ENCODE results near the gene PSMD6.
A peak's percentile ranks its signal among the peaks of the same experiment; 100 is the strongest.

Gene PSMD6

DNA sequence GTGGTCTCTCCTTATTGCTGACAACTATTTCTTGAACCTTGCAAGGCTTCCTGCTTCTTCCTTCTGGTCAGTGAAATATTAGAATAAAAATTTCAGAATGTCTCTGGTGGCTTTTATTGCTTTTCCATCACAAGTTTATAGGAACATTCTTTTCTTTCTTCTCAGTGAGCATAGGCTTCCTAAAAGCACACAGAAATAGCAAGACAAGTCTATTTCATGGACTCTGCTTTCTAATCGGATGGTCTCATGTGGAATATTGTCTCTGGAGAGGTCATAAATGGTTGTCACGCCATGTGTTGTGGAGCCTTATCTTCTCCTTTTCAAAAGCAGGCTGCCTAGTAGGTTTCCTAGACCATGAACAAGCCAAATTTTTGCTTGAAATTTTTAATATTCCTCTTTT is 9.8 kb upstream of the PSMD6 start:
- no peak for TF ChIP-seq CTCF (IDR thresholded peaks at IDR 0.05; ENCODE audit: extremely low read depth, missing control alignments)
- DNase-seq (ENCODE audit: low spot score), result no peak

DNA sequence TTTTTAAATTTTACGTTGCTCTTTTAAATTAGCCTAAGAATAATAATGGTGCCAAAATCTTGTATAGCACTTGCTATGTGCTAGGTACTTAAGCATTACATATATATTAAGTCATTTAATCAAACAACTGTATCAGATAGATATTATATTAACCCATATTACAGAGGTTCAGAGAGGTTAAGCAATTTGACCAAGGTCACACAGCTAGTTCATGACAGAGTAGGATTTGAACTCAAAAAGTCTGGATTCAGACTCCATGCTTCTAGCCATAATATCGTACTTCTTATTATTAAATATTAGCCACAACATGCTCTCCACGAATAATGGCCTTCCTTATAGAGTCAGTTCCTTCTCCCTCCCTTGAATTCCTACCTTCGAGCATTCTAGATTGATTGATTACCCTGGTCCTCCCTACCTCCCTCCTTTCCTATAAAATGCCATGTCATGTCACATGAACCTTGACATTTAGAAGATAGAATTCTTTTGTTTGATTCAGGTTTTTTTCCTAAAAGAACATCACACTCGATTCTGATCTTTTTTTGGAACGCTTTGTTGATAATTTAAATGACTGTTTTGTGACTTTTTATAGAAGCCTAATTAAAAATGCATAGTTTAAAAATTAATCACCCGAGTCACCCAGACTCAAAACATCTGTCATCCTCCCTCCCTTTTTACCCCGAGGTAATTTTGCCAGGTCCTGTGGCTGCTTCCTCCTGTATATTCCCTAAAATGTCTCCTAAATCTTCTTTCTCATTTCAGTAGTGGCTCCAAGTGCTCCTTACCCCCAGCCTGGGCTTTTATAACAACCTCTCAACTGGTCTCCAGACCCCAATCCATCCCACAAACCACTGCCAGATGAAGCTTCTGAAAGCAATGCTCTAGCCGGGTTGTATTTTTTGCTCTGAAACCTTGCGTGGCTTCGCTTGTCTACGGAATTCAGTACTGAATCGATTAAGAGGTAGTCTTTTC is 8.5 kb upstream of the PSMD6 start:
- TF ChIP-seq CTCF (IDR thresholded peaks at IDR 0.05; ENCODE audit: extremely low read depth, missing control alignments), result no peak
- no peak for DNase-seq (ENCODE audit: low spot score)

GRCh38 chr3:64030741-64031140 is 7.4 kb upstream of the PSMD6 start:
- DNase-seq (ENCODE audit: low spot score), result peak; percentile 79
- peak; percentile 66 for TF ChIP-seq CTCF (IDR thresholded peaks at IDR 0.05; ENCODE audit: extremely low read depth, missing control alignments)

DNA sequence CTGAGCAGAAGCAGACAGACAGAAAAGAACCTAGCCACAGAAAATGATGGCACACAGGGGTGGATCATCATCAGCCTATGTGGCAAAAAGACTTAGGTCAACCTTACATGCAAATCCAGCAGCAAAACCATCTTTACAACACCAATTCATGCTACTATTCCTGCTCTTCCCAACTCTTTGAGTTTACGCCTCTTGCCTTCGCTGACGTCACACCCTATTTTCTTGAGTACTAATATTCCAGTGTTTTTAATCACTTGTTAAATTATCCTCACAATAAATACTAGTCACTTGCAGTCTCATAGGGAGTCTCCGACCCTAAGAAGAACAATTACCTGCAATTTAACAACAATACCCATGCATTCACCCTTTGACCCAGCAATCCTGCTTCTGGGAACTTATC is 6.0 kb upstream of the PSMD6 start:
- DNase-seq (ENCODE audit: low spot score), result no peak
- no peak for TF ChIP-seq CTCF (IDR thresholded peaks at IDR 0.05; ENCODE audit: extremely low read depth, missing control alignments)

GRCh38 chr3:64028754-64029153 is 5.5 kb upstream of the PSMD6 start:
- TF ChIP-seq CTCF (IDR thresholded peaks at IDR 0.05; ENCODE audit: extremely low read depth, missing control alignments), result no peak
- no peak for DNase-seq (ENCODE audit: low spot score)

DNA sequence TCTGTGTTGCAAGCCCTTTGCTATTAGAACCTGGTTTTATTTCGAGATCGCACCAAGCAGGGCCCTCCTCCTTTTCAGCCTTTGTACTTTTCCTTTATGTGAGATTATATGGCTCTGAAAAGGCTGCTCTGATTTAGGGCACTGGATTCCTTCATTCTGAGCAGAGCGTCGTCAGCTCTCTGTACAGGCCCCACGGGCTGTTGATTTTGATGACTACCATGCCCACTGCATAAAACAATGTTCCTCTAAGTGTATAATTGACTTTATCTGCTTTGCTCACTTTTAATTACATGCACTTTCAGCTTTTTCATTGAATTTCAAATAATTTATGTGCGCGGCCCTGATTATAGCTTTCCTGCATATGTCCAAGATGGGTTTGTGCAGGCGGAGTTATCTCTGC is 4.4 kb upstream of the PSMD6 start:
- TF ChIP-seq CTCF (IDR thresholded peaks at IDR 0.05; ENCODE audit: extremely low read depth, missing control alignments), result no peak

DNA sequence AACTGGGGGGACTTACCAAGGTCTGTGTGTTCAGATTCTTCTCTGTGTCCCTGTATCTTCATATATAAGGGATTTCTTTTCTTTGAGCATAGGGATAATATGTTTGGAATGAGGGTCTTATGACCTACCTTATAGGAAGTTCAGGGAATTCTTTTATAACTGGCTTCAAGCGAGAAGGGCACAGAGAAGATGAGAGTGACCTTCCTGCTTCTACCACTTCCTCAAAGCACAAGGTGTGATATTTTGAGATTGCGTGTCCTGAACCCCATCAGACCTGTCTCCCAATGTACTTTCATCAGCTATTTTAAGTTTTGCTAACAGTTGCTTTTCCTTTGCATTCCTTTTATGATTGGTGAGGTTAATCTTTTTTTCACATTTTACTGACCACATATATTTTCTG is 3.1 kb upstream of the PSMD6 start:
- TF ChIP-seq CTCF (IDR thresholded peaks at IDR 0.05; ENCODE audit: extremely low read depth, missing control alignments), result no peak
- DNase-seq (ENCODE audit: low spot score), result no peak

More for the DNA sequence above, 4.4 kb upstream of the PSMD6 start:
- no peak for DNase-seq (ENCODE audit: low spot score)

Measured in GM20000 (cell line).